Coronary artery (tissue), 2 donors: ENCODE measurements around the gene BAG2.
A peak's percentile ranks its signal among the peaks of the same experiment; 100 is the strongest.

ENCODE experiments used
- DNase-seq: peaks from one replicate; pipeline ENCODE4 v3.0.0-alpha.2; 2017; ENCODE audit warnings: low spot score
- H3K27ac ChIP-seq, 2 donors: fragments of 200-600 bp; sonication (generic); one replicate each; pipeline ENCODE4 v1.5.1; 2016 to 2019
- H3K4me3 ChIP-seq: fragments of 200-600 bp; sonication (generic); 2 replicates; pipeline ENCODE4 v1.5.1; 2016; ENCODE audit warnings: mild to moderate bottlenecking, moderate library complexity
- TF ChIP-seq, protein P1 (sequence below): fragments of 200-600 bp; sonication (generic); IDR thresholded peaks from one replicate; pipeline ENCODE4 v1.5.1; 2019; ENCODE audit warnings: antibody characterized with exemption

Gene BAG2

DNA sequence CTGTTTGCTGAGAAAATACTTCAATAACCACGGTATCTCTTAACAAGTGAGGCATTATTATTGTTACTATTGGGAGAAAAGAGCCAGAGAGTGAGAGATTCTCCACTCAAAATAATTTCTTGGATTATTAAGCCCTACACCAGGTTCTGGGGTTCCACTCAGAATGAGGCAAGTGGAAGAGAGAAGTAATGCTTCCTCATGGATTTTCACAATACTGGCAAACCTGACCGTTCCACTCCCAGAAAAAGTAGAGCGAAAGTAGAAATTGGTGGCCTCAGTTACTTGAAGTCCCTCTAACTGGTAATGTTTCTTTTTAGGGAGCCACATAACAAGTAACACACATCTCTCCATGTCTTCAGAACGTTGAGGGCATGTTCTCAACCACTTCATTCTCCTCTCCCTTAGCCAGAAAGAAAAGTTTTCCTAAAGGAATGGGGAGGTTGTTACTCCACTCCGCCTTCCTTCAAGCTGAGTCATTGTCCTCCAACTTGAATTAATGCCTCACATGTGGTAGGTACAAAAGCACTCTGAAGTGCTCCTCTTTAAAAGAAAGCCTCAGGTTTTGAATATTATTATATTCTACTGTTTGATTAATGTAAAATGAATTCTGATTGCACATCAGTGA lies 1.9 kb downstream of the BAG2 start:
- Histone ChIP-seq H3K27ac (peak overlapping the region; percentile 92 to 96), H3K4me3 (peak overlapping the region; percentile 76)
- TF ChIP-seq, protein P1, sequence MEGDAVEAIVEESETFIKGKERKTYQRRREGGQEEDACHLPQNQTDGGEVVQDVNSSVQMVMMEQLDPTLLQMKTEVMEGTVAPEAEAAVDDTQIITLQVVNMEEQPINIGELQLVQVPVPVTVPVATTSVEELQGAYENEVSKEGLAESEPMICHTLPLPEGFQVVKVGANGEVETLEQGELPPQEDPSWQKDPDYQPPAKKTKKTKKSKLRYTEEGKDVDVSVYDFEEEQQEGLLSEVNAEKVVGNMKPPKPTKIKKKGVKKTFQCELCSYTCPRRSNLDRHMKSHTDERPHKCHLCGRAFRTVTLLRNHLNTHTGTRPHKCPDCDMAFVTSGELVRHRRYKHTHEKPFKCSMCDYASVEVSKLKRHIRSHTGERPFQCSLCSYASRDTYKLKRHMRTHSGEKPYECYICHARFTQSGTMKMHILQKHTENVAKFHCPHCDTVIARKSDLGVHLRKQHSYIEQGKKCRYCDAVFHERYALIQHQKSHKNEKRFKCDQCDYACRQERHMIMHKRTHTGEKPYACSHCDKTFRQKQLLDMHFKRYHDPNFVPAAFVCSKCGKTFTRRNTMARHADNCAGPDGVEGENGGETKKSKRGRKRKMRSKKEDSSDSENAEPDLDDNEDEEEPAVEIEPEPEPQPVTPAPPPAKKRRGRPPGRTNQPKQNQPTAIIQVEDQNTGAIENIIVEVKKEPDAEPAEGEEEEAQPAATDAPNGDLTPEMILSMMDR: no peak
- DNase-seq: no peak

DNA sequence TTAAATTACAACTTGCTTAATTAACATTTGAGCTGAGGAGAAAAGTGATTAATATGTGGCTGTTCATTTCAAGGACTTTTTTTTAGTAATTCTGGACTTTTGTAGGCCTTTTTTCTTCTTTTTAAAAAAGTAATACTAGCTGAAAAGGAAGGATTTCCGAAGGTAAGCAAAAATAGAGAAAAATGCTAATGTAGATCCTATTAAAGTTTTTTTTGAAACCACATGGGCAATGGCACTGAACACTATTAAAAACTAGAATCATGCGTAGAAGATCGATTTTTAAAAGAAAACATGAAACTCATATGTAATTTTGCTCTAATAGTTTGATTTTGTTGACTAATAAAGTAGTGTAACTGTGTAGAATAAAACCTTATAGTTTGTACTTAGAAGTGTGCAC lies 2.4 kb downstream of the BAG2 start:
- H3K4me3 ChIP-seq: peak overlapping the region; percentile 76
- TF ChIP-seq, protein P1: no peak
- peak overlapping the region; percentile 92 to 96 for H3K27ac ChIP-seq
- no peak for DNase-seq

DNA sequence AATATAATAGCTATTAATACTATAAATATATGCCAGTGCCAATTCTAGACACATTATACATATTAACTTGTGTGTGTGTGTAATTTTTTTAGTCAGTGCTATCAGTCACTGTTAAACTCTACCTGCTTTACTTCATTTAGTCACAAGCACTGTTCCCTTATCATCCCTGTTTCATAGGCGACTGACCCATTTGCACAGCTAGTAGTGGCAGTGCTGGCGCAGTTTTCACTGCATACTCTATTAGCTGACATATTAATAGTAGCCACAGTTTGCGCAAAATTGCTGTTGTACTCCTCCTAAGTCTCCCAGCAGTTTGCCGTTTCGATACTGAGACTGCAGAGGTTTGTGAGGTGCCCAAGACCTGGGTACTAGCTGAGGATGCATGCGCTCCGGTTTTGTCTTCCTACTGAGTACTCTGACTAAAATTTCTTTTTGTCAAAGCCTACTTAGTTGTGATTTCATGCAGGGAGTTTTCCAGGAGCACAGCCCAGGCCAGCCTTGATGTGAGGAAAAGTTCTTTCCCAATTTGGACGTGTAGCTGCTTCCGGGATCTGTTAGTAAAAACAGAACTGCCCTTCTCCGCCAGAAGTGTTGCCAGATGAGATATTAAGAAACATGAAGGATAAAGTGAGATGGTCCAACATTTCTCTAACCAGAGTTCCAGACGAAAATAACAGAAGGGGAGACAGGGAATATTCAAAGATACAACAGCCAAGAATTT lies 5.6 kb downstream of the BAG2 start:
- DNase-seq: no peak
- peak overlapping the region; percentile 68 to 88 for H3K27ac ChIP-seq
- peak overlapping the region; percentile 57 for H3K4me3 ChIP-seq
- TF ChIP-seq, protein P1: no peak

DNA sequence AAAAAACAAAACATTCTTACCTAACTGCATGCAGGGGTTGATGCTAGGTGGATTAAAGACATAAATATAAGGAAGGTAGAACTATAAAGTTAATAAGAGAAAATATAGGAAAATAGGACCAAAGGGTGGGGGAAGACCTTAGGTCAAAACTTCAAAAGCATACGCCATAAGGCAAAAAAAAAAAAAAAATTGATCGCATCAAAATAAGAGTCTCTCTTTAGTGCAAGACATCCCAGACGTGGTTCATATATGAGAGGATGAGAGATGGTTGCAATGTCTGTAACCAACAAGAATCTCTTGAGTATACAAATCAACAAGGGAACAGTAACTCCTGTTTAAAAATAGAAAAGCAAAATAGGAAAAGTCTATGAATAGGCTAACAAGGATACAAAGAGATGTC lies 8.5 kb downstream of the BAG2 start:
- TF ChIP-seq, protein P1: no peak
- DNase-seq: no peak
- no peak overlapping the region for H3K4me3 ChIP-seq
- H3K27ac ChIP-seq: no peak overlapping the region

DNA sequence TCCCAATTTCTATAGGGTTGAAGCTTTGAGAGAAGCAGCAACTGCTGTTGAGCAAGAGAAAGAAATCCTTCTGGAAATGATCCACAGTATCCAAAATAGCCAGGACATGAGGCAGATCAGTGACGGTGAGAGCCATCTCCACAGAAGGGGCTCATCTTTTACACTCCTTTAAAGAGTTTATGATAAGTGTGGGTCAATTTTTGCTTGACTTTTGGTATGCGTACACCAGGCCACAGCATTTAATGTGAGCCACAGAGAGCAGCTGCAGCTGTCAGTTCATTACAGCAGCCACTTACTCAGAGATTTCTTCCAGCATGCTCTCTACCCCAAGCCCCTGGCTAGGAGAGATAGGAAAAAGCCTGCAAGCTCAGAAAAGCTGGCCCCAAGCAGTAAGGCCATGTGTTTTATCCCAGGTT lies 9.9 kb downstream of the BAG2 start:
- TF ChIP-seq, protein P1: no peak
- Histone ChIP-seq H3K4me3 (no peak overlapping the region), H3K27ac (peak overlapping the region in 1 of 2 donors; percentile 18)
- no peak for DNase-seq

DNA sequence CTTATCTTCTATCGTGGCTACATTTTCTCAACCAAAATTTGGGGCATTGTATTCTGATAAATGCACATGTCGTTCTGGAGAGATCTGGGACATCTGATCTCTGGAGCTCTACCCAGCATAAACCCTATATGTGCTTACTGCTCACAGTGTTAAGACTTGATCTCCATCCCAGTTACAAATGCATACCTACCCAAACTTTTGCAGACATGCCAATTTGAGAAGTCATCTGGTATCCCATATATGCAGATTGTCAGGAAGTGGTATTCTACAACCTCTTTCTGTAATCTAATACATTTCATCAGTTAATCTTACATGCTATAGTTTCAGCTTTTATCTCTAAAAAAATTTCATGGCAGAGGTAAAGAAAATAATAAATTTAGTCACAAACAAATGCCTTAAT lies 11.2 kb downstream of the BAG2 start:
- Histone ChIP-seq H3K27ac (no peak overlapping the region), H3K4me3 (no peak overlapping the region)
- no peak for DNase-seq
- TF ChIP-seq, protein P1: no peak

DNA sequence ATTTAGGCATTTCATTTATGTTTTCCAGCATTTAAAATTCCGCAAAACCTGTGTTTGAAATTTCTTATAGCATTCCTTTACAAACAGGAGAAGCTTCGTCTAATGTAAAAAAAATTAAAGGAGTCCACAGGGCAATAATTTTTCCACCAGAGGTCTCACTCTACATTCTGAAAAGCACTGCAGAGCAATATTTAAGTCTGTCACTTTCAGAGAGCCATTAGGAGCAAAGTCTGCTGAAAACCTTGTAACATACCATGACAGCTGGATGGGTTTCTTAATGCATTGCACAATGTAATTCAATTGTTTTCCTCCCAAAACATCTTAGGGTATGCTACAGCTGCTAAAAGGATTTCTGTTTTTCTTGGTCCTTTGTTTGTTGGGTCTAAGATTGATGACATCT lies 18.0 kb downstream of the BAG2 start:
- TF ChIP-seq, protein P1: no peak
- H3K27ac ChIP-seq: no peak overlapping the region
- no peak overlapping the region for H3K4me3 ChIP-seq
- DNase-seq: no peak
